Trophoblast cell (in vitro differentiated cells and primary cell): ENCODE measurements around the gene INTS12.
"Not testable (repeated sequence)": the region's sequence is repeated elsewhere in the genome, so short reads cannot be mapped to it uniquely, and the experiment has no call there.

Experiments used
- DNase-seq, 2 donors: peaks; one replicate each; pipeline ENCODE4 v3.0.0-alpha.2; 2016
- H2AFZ ChIP-seq: 2 replicates; pipeline ENCODE4 v1.6.1; 2013; ENCODE audit warnings: low read length, moderate library complexity, mild to moderate bottlenecking; ENCODE audit not compliant: insufficient read depth, poor library complexity
- H2AK5ac ChIP-seq: 2 replicates; pipeline ENCODE4 v1.6.1; 2013; ENCODE audit warnings: mild to moderate bottlenecking, low read length
- H2BK120ac ChIP-seq: 2 replicates; pipeline ENCODE4 v1.6.1; 2013; ENCODE audit warnings: low read length, mild to moderate bottlenecking, moderate library complexity; ENCODE audit not compliant: insufficient read depth, poor library complexity
- H2BK12ac ChIP-seq: 2 replicates; pipeline ENCODE4 v1.6.1; 2013; ENCODE audit warnings: mild to moderate bottlenecking, low read length, moderate library complexity
- H2BK5ac ChIP-seq: 2 replicates; pipeline ENCODE4 v1.6.1; 2013; ENCODE audit warnings: low read length, low read depth, moderate library complexity, mild to moderate bottlenecking; ENCODE audit not compliant: poor library complexity
- H3K14ac ChIP-seq: 2 replicates; pipeline ENCODE4 v1.6.1; 2013; ENCODE audit warnings: mild to moderate bottlenecking, low read length
- H3K18ac ChIP-seq: 2 replicates; pipeline ENCODE4 v1.6.1; 2013; ENCODE audit warnings: mild to moderate bottlenecking, low read length
- H3K23ac ChIP-seq: 2 replicates; pipeline ENCODE4 v1.6.1; 2013; ENCODE audit warnings: low read length
- H3K27ac ChIP-seq: 2 replicates; pipeline ENCODE4 v1.5.1; 2013; ENCODE audit warnings: low read depth, mild to moderate bottlenecking, inconsistent platforms, low read length, moderate library complexity
- H3K27me3 ChIP-seq: 2 replicates; pipeline ENCODE4 v1.6.1; 2013; ENCODE audit warnings: inconsistent platforms, mild to moderate bottlenecking, low read length, moderate library complexity; ENCODE audit not compliant: insufficient read depth
- H3K36me3 ChIP-seq, 2 experiments: 1 replicate in 1 of 2; 2 replicates in 1 of 2; pipeline ENCODE4 v1.6.1; 2013; ENCODE audit warnings: low read length in 2 of 2, mild to moderate bottlenecking in 2 of 2, moderate library complexity in 1 of 2; ENCODE audit not compliant: insufficient read depth in 2 of 2, control insufficient read depth in 1 of 2
- H3K4ac ChIP-seq: 2 replicates; pipeline ENCODE4 v1.6.1; 2013; ENCODE audit warnings: low read depth, mild to moderate bottlenecking, low read length, moderate library complexity
- H3K4me1 ChIP-seq, 2 experiments: 1 replicate in 1 of 2; 2 replicates in 1 of 2; pipeline ENCODE4 v1.6.1; 2013; ENCODE audit warnings: low read length in 2 of 2, mild to moderate bottlenecking in 2 of 2, moderate library complexity in 1 of 2; ENCODE audit not compliant: insufficient read depth in 2 of 2, control insufficient read depth in 1 of 2
- H3K4me2 ChIP-seq: 2 replicates; pipeline ENCODE4 v1.6.1; 2013; ENCODE audit warnings: inconsistent platforms, mild to moderate bottlenecking, low read length, moderate library complexity
- H3K4me3 ChIP-seq: 2 replicates; pipeline ENCODE4 v1.5.1; 2013; ENCODE audit warnings: mild to moderate bottlenecking, low read depth, low read length, inconsistent platforms
- H3K79me1 ChIP-seq: one replicate; pipeline ENCODE4 v1.6.1; 2013; ENCODE audit warnings: low read length
- H3K79me2 ChIP-seq: 2 replicates; pipeline ENCODE4 v1.6.1; 2013; ENCODE audit warnings: low read length, mild to moderate bottlenecking; ENCODE audit not compliant: control insufficient read depth, insufficient read depth, poor library complexity
- H3K9ac ChIP-seq: 2 replicates; pipeline ENCODE4 v1.6.1; 2013; ENCODE audit warnings: mild to moderate bottlenecking, low read length
- H3K9me3 ChIP-seq: 2 replicates; pipeline ENCODE4 v1.6.1; 2013; ENCODE audit warnings: low read depth, mild to moderate bottlenecking, control low read depth, inconsistent platforms, low read length; ENCODE audit not compliant: insufficient read depth
- H4K12ac ChIP-seq: 2 replicates; pipeline ENCODE4 v1.6.1; 2013; ENCODE audit warnings: low read depth, mild to moderate bottlenecking, low read length, moderate library complexity
- H4K8ac ChIP-seq: 2 replicates; pipeline ENCODE4 v1.6.1; 2013; ENCODE audit warnings: low read depth, mild to moderate bottlenecking, low read length, moderate library complexity
- H4K91ac ChIP-seq: one replicate; pipeline ENCODE4 v1.6.1; 2013; ENCODE audit warnings: low read depth, mild to moderate bottlenecking, low read length, moderate library complexity
- WGBS: extraction: QIAGEN DNeasy Blood & Tissue Kit; methylation state at CpG from one replicate; pipeline ENCODE4 v1.1.7; 2013; ENCODE audit warnings: missing lambda C conversion rate; ENCODE audit not compliant: insufficient read length, insufficient coverage; ENCODE audit errors: extremely low coverage; 5-methylcytosine and 5-hydroxymethylcytosine counted together

INTS12 gene

GRCh38 chr4:105748222-105748621 lies 39.7 kb upstream of the INTS12 start:
- H2BK120ac ChIP-seq, result no peak overlapping the region
- H2BK12ac ChIP-seq, result no peak overlapping the region
- no peak overlapping the region for H3K23ac ChIP-seq
- no peak overlapping the region for H4K12ac ChIP-seq
- no peak overlapping the region for H3K14ac ChIP-seq
- H3K27ac ChIP-seq, result no peak overlapping the region
- no peaks in the 10 kb centered on the region for H3K79me1 ChIP-seq
- no peak overlapping the region for H3K9ac ChIP-seq
- no peak overlapping the region for H3K4me3 ChIP-seq
- no peaks in the 10 kb centered on the region for H3K36me3 ChIP-seq
- H3K79me2 ChIP-seq, result no peaks in the 10 kb centered on the region
- DNase-seq, result no peak
- no peak overlapping the region for H2AFZ ChIP-seq
- H3K4ac ChIP-seq, result no peak overlapping the region
- no CpG with 5 or more reads among the region's 3 CpGs for WGBS
- H2AK5ac ChIP-seq, result no peak overlapping the region
- no peaks in the 10 kb centered on the region for H3K4me1 ChIP-seq
- no peak overlapping the region for H4K91ac ChIP-seq
- H3K18ac ChIP-seq, result no peak overlapping the region
- H3K27me3 ChIP-seq, result no peaks in the 10 kb centered on the region
- H4K8ac ChIP-seq, result no peak overlapping the region
- H3K4me2 ChIP-seq, result no peak overlapping the region
- no peaks in the 10 kb centered on the region for H3K9me3 ChIP-seq
- no peak overlapping the region for H2BK5ac ChIP-seq

DNA sequence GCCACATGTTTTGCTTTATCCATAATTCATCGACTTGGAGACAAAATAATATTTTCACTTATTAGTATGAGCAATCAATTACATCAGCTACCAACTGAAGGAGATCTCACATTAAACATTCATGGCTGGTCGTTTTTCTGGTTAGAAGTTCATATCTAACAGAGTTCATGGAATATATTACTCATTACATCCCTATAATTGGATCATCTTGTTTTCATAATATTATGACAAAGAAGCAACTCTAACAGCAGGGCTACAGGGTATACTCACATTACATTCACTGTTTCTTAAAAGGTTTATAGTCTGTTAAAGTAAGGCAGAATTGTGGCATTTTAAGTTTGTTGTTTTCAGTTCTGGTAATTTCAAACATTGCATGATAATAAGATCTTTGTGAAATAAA lies 33.1 kb upstream of the INTS12 start:
- Histone ChIP-seq H3K14ac (no peak overlapping the region), H3K4me2 (no peak overlapping the region), H2BK12ac (no peak overlapping the region), H4K8ac (no peak overlapping the region), H3K4me3 (no peak overlapping the region), H3K79me2 (no peaks in the 10 kb centered on the region), H2AFZ (no peak overlapping the region), H3K18ac (no peak overlapping the region), H2BK120ac (no peak overlapping the region), H3K27ac (no peak overlapping the region), H3K9ac (no peak overlapping the region), H3K9me3 (peaks cover 5% of the 10 kb centered on the region), H3K79me1 (no peaks in the 10 kb centered on the region), H3K4me1 (no peaks in the 10 kb centered on the region), H3K27me3 (no peaks in the 10 kb centered on the region), H3K4ac (no peak overlapping the region), H2BK5ac (no peak overlapping the region), H3K36me3 (peaks cover 0 to 4% of the 10 kb centered on the region in 2 experiments), H3K23ac (no peak overlapping the region), H4K91ac (no peak overlapping the region), H4K12ac (no peak overlapping the region), H2AK5ac (no peak overlapping the region)
- no peak for DNase-seq
- WGBS, result no CpG with 5 or more reads among the region's 2 CpGs

GRCh38 chr4:105735217-105735616 lies 26.7 kb upstream of the INTS12 start:
- H2AFZ ChIP-seq, H4K12ac ChIP-seq, H3K18ac ChIP-seq, H3K23ac ChIP-seq, H3K79me2 ChIP-seq, H3K9ac ChIP-seq, H3K14ac ChIP-seq, H3K79me1 ChIP-seq, H4K8ac ChIP-seq, H3K27ac ChIP-seq, DNase-seq, H3K4me3 ChIP-seq, H4K91ac ChIP-seq, H2BK5ac ChIP-seq, H3K4me1 ChIP-seq, H2AK5ac ChIP-seq, H3K27me3 ChIP-seq, H3K4me2 ChIP-seq, H3K4ac ChIP-seq, H2BK12ac ChIP-seq, H2BK120ac ChIP-seq: not testable (repeated sequence)
- Histone ChIP-seq H3K36me3 (peaks cover 8 to 12% of the 10 kb centered on the region in 2 experiments), H3K9me3 (peaks cover 13% of the 10 kb centered on the region)
- no CpG with 5 or more reads among the region's 10 CpGs for WGBS

GRCh38 chr4:105729895-105730294 lies 21.4 kb upstream of the INTS12 start:
- H4K12ac ChIP-seq, H3K36me3 ChIP-seq, H2BK12ac ChIP-seq, H3K9me3 ChIP-seq, DNase-seq, H3K4me2 ChIP-seq, H3K79me2 ChIP-seq, H3K4me3 ChIP-seq, H2AFZ ChIP-seq, H4K91ac ChIP-seq, H3K27ac ChIP-seq, H2BK120ac ChIP-seq, H3K27me3 ChIP-seq, H3K18ac ChIP-seq, H2AK5ac ChIP-seq, H3K23ac ChIP-seq, H3K79me1 ChIP-seq, H2BK5ac ChIP-seq, H3K14ac ChIP-seq, H3K4ac ChIP-seq, H3K4me1 ChIP-seq, H4K8ac ChIP-seq, H3K9ac ChIP-seq: not testable (repeated sequence)
- no CpG with 5 or more reads among the region's 4 CpGs for WGBS
